ENCODE measurements around the gene CTPS1. TPM values are rescaled to one million over a fixed set of nuclear protein-coding genes. Genes with fewer than 3 reads are reported as not detected.

Gene CTPS1
- total and polyA plus RNA-seq, 2 of the 13 experiments (the other 11 are each of a cell fraction or from before 2014, with no cell fraction given) = 9.6 to 42.8 TPM

GRCh38 chr1:40965531-40965930 is 14.0 kb upstream of the CTPS1 start:
- intact Hi-C loops (cut with micrococcal nuclease; ENCODE audit: unreplicated experiment) (no loop called here), in situ Hi-C loops (cut with HindIII; ENCODE audit: extremely low pct_ligation_motif_present, low pct_unique_long_range_greater_than_20kb) (no loop called here)
- Histone ChIP-seq H3K79me2 (ENCODE audit: insufficient read depth, low read length) (no peaks in the 10 kb centered on the region), H3K4me1 (ENCODE audit: insufficient read depth, low read length) (peaks cover 25% of the 10 kb centered on the region), H3K9ac (ENCODE audit: insufficient read depth, low read depth, low read length) (no peak overlapping the region), H3K4me3 (replicated peaks in 1 of 3; ENCODE audit: insufficient read depth in 1 of 3, low read depth in 2 of 3, low read length in 3 of 3) (no peak overlapping the region; a peak in 1 of 6 replicates), H2AFZ (ENCODE audit: low read length) (peak overlapping the region; percentile 23), H3K9me3 (ENCODE audit: low read length) (no peaks in the 10 kb centered on the region), H3K36me3 (replicated peaks in 1 of 2; ENCODE audit: control insufficient read depth in 1 of 2, insufficient read depth in 2 of 2, low read length in 2 of 2) (no peaks in the 10 kb centered on the region), H3K4me2 (ENCODE audit: low read depth, low read length) (peak overlapping the region; percentile 62), H3K27ac (ENCODE audit: extremely low read length, insufficient read depth, low read length) (no peak overlapping the region), H3K27me3 (ENCODE audit: control insufficient read depth in 1 of 2, insufficient read depth in 2 of 2, low read length in 2 of 2) (peaks cover 0 to 13% of the 10 kb centered on the region in 2 experiments; a peak in 1 of 5 replicates), H4K20me1 (ENCODE audit: insufficient read depth, low read length) (no peaks in the 10 kb centered on the region)
- no peak for DNase-seq (ENCODE audit: low spot score)
- FAIRE-seq = no peak
- no TSS peak for BruUV-seq (replicated peaks)
- peak; percentile 54 for ATAC-seq
- CTCF ChIA-PET (ENCODE audit: low intra/inter-chr PET ratio, low total read pairs) = no interaction called here
- no peak for TF ChIP-seq ZNF264 (CRISPR knock-in tag; IDR thresholded peaks at IDR 0.05)
- TF ChIP-seq U2AF2 (IDR thresholded peaks at IDR 0.05; ENCODE audit: low read depth, low read length) = no peak
- TF ChIP-seq ZNF687 (CRISPR knock-in tag; IDR thresholded peaks at IDR 0.05) = 0 out of 2 replicates have a peak, but pooled peaks have one; percentile 19
- TF ChIP-seq ZNF780A (CRISPR knock-in tag; IDR thresholded peaks at IDR 0.05) = no peak
- TF ChIP-seq RBAK (CRISPR knock-in tag; IDR thresholded peaks at IDR 0.05) = no peak
- WGBS (ENCODE audit: low lambda C conversion rate) = 58% methylated on average over 8 of the region's 10 CpGs
- POLR2A ChIA-PET = no interaction called here
